Stomach (tissue), 9 donors: Measurements from ENCODE around the gene CATSPER3. TPM values are rescaled to one million over a fixed set of nuclear protein-coding genes. Genes with fewer than 3 reads are reported as not detected.
A peak's percentile ranks its signal among the peaks of the same experiment; 100 is the strongest.

ENCODE experiments used
- DNase-seq, 2 donors: peaks; one replicate each; pipeline versions ENCODE4 v3.0.0 to v3.0.0-alpha.2; 2013 to 2019
- H3K27ac ChIP-seq, 5 donors: fragments of 200-600 bp in 4 of 5; sonication (generic) in 4 of 5; one replicate each; pipeline ENCODE4 v1.5.1; 2013 to 2019; ENCODE audit warnings: mild to moderate bottlenecking in 1 of 5, moderate library complexity in 1 of 5
- H3K27me3 ChIP-seq, 3 donors: fragments of 200-600 bp; sonication (generic); one replicate each; pipeline ENCODE4 v1.5.1; 2017 to 2019; ENCODE audit warnings: mixed run types in 1 of 3
- H3K36me3 ChIP-seq, 4 donors: fragments of 200-600 bp; sonication (generic); 1 replicate in 3 of 4; 2 replicates in 1 of 4; pipeline ENCODE4 v1.5.1; 2016 to 2019
- H3K4me1 ChIP-seq, 4 donors: fragments of 200-600 bp; sonication (generic); one replicate each; pipeline ENCODE4 v1.5.1; 2016 to 2019
- H3K4me3 ChIP-seq, 4 donors: fragments of 200-600 bp; sonication (generic) in 3 of 4; one replicate each; pipeline ENCODE4 v1.5.1; 2016 to 2019; ENCODE audit warnings: mild to moderate bottlenecking in 1 of 4
- H3K9me3 ChIP-seq, 4 donors: fragments of 200-600 bp; sonication (generic); one replicate each; pipeline ENCODE4 v1.5.1; 2016 to 2019
- CTCF ChIP-seq, 7 experiments: fragments of 450-650 bp in 4 of 7; fragments of 200-600 bp in 3 of 7; sonication (generic) in 3 of 7; IDR thresholded peaks; one replicate each; pipeline ENCODE4 v1.5.1; 2016 to 2019; ENCODE audit warnings: antibody characterized with exemption in 7 of 7, control low read depth in 2 of 7, mild to moderate bottlenecking in 1 of 7
- EP300 ChIP-seq: sonication (generic); formaldehyde crosslinking; IDR thresholded peaks from one replicate; pipeline ENCODE4 v1.6.1; 2017; ENCODE audit warnings: antibody characterized with exemption
- POLR2A ChIP-seq, 4 donors: fragments of 450-650 bp; IDR thresholded peaks; one replicate each; pipeline ENCODE4 v1.6.1; 2016; ENCODE audit warnings: antibody characterized with exemption in 4 of 4, control low read depth in 2 of 4, mild to moderate bottlenecking in 1 of 4, moderate library complexity in 1 of 4
- POLR2AphosphoS5 ChIP-seq, 3 donors: sonication (generic); formaldehyde crosslinking; IDR thresholded peaks; one replicate each; pipeline ENCODE4 v1.6.1; 2016; ENCODE audit warnings: antibody characterized with exemption in 3 of 3
- WGBS, 5 donors: extraction: QIAGEN DNeasy Blood & Tissue Kit in 3 of 5; methylation state at CpG; one replicate each; pipeline versions ENCODE4 v1.1.5 to v1.1.7; 2013 to 2018; 5-methylcytosine and 5-hydroxymethylcytosine counted together
- intact Hi-C: fragments of 100-400 bp; cut with DNase I; formaldehyde crosslinking; loops from one replicate; pipeline ENCODE4 v1.15.1; 2023; ENCODE audit warnings: low total_unique reads
- polyA plus RNA-seq, 3 donors: library from polyadenylated mRNA; stranded (reverse); fragments of 200-250 nt; gene quantifications; one replicate each; pipeline ENCODE4 v1.2.3, GENCODE V29; 2013
- total RNA-seq, 5 donors: library from RNA; depleted of rRNA; stranded (reverse); fragments of >200 nt; gene quantifications; one replicate each; pipeline versions ENCODE4 v1.1.0 to v1.2.3, GENCODE V29; 2014 to 2016
- donor health status: healthy with polysubstance abuse.
- donor health status: Bipolar disorder and iron deficiency.
- donor health status: healthy.

CATSPER3 gene
- total and polyA plus RNA-seq, 8 donors, result 0.62 to 0.88 TPM; not detected in 6

GRCh38 chr5:135033901-135034235 is 66.2 kb downstream of the CATSPER3 start, which contains the start of gene PITX1:
Gene PITX1 (minus strand): TSS chr5:135034228. CDS start chr5:135033881, 347 bp downstream.
- peaks cover 0 to 6% (median 2%) of the 10 kb centered on the region in 4 donors for H3K9me3 ChIP-seq
- peak within 1 kb of the TSS; percentile 71 to 86 (median 77) for H3K4me3 ChIP-seq
- TF ChIP-seq POLR2AphosphoS5 (IDR thresholded peaks at IDR 0.05), result peak in 1 of 3 donors; percentile 43
- no peak for TF ChIP-seq CTCF (IDR thresholded peaks at IDR 0.05)
- DNase-seq, result no peak
- H3K36me3 ChIP-seq, result peaks cover 0 to 3% (median 0%) of the 10 kb centered on the region in 4 donors
- H3K27me3 ChIP-seq, result peaks cover 0 to 100% (median 90%) of the 10 kb centered on the region in 3 donors
- H3K4me1 ChIP-seq, result peaks cover 29 to 75% (median 63%) of the 10 kb centered on the region in 4 donors
- WGBS, 5 donors, result 0 to 1% (median 1%) methylated on average over 21 to 49 of the region's 49 CpGs; no CpG with 5 or more reads in 1 of the 5 donors
- peak within 1 kb of the TSS; percentile 69 to 94 (median 94) for H3K27ac ChIP-seq
- intact Hi-C loops, result loop anchor here (10.0 kb wide), 1 partner anchor 161 kb away; no protein-coding TSS in a partner anchor

- H3K27me3 ChIP-seq, result peaks cover 0 to 100% (median 90%) of the 10 kb centered on the region in 3 donors
- DNase-seq, result peak; percentile 69 to 91
- 5 to 13% (median 5%) methylated on average over 32 to 56 of the region's 65 CpGs for WGBS, 5 donors
- H3K9me3 ChIP-seq, result peaks cover 0 to 1% (median 0%) of the 10 kb centered on the region in 4 donors
- no peaks in the 10 kb centered on the region for H3K36me3 ChIP-seq
- H3K27ac ChIP-seq, result peak overlapping the region; percentile 2 to 94 (median 94)
- peak in 2 of 3 donors; percentile 37 to 55 for TF ChIP-seq POLR2AphosphoS5 (IDR thresholded peaks at IDR 0.05)
- TF ChIP-seq EP300, result no peak
- TF ChIP-seq POLR2A (IDR thresholded peaks at IDR 0.05), result no peak
- TF ChIP-seq CTCF (IDR thresholded peaks at IDR 0.05), result no peak
- H3K4me1 ChIP-seq, result peaks cover 34 to 76% (median 66%) of the 10 kb centered on the region in 4 donors
- H3K4me3 ChIP-seq, result peak overlapping the region; percentile 71 to 86 (median 77)
- intact Hi-C loops, result loop anchor here (10.0 kb wide), 1 partner anchor 160 kb away; no protein-coding TSS in a partner anchor
Measured at GRCh38 chr5:135034236-135034962, 66.7 kb downstream of the CATSPER3 start.

GRCh38 chr5:135034963-135035677 is 67.4 kb downstream of the CATSPER3 start:
- Histone ChIP-seq H3K27ac (peak overlapping the region; percentile 2 to 94 (median 94)), H3K4me3 (peak overlapping the region; percentile 71 to 86 (median 77)), H3K4me1 (peaks cover 42 to 79% (median 73%) of the 10 kb centered on the region in 4 donors), H3K27me3 (peaks cover 2 to 100% (median 92%) of the 10 kb centered on the region in 3 donors), H3K9me3 (no peaks in the 10 kb centered on the region), H3K36me3 (no peaks in the 10 kb centered on the region)
- no peak for DNase-seq
- 55 to 67% (median 60%) methylated on average over 13 to 14 of the region's 14 CpGs for WGBS, 5 donors
- intact Hi-C loops, result loop anchor here (10.0 kb wide), 1 partner anchor 160 kb away; no protein-coding TSS in a partner anchor
- peak in 1 of 3 donors; percentile 20 for TF ChIP-seq POLR2AphosphoS5 (IDR thresholded peaks at IDR 0.05)
- no peak for TF ChIP-seq CTCF (IDR thresholded peaks at IDR 0.05)

DNA sequence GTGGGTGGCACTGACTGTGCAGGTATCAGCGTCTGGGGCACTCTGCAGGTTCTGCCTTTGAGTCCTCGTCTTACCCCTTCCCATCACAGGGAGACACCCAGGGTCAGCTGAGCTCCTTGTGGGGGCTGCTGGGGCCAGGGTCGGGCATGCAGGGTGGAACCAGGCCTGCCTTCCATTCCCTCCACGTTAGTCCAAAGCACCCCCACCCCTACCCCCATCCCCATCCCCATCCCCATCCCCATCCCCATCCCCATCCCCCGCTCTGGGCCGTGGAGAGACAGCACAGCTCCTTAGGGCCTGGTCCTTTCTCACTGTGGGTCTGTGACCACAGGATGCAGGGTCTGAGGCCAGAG is 67.9 kb downstream of the CATSPER3 start:
- TF ChIP-seq CTCF (IDR thresholded peaks at IDR 0.05), result no peak
- TF ChIP-seq POLR2A (IDR thresholded peaks at IDR 0.05), result no peak
- no peak for TF ChIP-seq POLR2AphosphoS5 (IDR thresholded peaks at IDR 0.05)
- TF ChIP-seq EP300, result no peak
- peak overlapping the region in 3 of 4 donors; percentile 77 to 86 (median 77) for H3K4me3 ChIP-seq
- peak overlapping the region in 4 of 5 donors; percentile 86 to 94 (median 94) for H3K27ac ChIP-seq
- H3K27me3 ChIP-seq, result peaks cover 7 to 100% (median 92%) of the 10 kb centered on the region in 3 donors
- intact Hi-C loops, result loop anchor here (10.0 kb wide), 1 partner anchor 159 kb away; no protein-coding TSS in a partner anchor
- H3K9me3 ChIP-seq, result no peaks in the 10 kb centered on the region
- no peak for DNase-seq
- H3K4me1 ChIP-seq, result peaks cover 47 to 79% (median 74%) of the 10 kb centered on the region in 4 donors
- no peaks in the 10 kb centered on the region for H3K36me3 ChIP-seq
- 48 to 68% (median 64%) methylated on average over 3 to 6 of the region's 6 CpGs for WGBS, 5 donors
